ENCODE data around the gene OTUD3.

The OTUD3 gene

GRCh38 chr1:19960591-19960990 lies 78.4 kb downstream of the OTUD3 start:
- no peak for DNase-seq

All from kidney glomerular epithelial cell (primary cell).